Kidney glomerular epithelial cell (primary cell): ENCODE results near the gene AKAP17A.

Source experiments
- DNase-seq: peaks from one replicate; lab custom pipeline; 2025; lab: John Stamatoyannopoulos, UW

AKAP17A gene

GRCh38 chrX:1582686-1583437 is 8.5 kb upstream of the AKAP17A start:
- DNase-seq, result no peak

- no peak for DNase-seq
These were observed 7.0 kb upstream of the AKAP17A start for GRCh38 chrX:1584237-1585011.

- no peak for DNase-seq
These were observed 4.2 kb upstream of the AKAP17A start for GRCh38 chrX:1587161-1587560.

GRCh38 chrX:1589356-1590130 is 1.9 kb upstream of the AKAP17A start:
- no peak for DNase-seq

- no peak for DNase-seq
These were observed 562 bp downstream of the AKAP17A start for GRCh38 chrX:1591863-1592469.

- peak; percentile 7 for DNase-seq
These were observed 1.2 kb downstream of the AKAP17A start for GRCh38 chrX:1592470-1593142.

- DNase-seq, result no peak
These were observed 2.2 kb downstream of the AKAP17A start for GRCh38 chrX:1593286-1594271.

GRCh38 chrX:1595711-1596060 is 4.3 kb downstream of the AKAP17A start:
- DNase-seq, result no peak

- no peak for DNase-seq
These were observed 5.4 kb downstream of the AKAP17A start for GRCh38 chrX:1596676-1597344.

GRCh38 chrX:1597345-1598020 is 6.1 kb downstream of the AKAP17A start:
- no peak for DNase-seq

GRCh38 chrX:1598021-1598875 is 6.8 kb downstream of the AKAP17A start:
- no peak for DNase-seq

GRCh38 chrX:1598876-1599790 is 7.7 kb downstream of the AKAP17A start:
- no peak for DNase-seq

- no peak for DNase-seq
These were observed 8.5 kb downstream of the AKAP17A start for GRCh38 chrX:1599791-1600405.

GRCh38 chrX:1600406-1601050 is 9.1 kb downstream of the AKAP17A start:
- no peak for DNase-seq

- no peak for DNase-seq
These were observed 9.8 kb downstream of the AKAP17A start for GRCh38 chrX:1601051-1601767.

GRCh38 chrX:1601768-1602085 is 10.3 kb downstream of the AKAP17A start:
- no peak for DNase-seq
